H1 (cell line): ENCODE data around the gene POPDC2. TPM values are rescaled to one million over a fixed set of nuclear protein-coding genes. Genes with fewer than 3 reads are reported as not detected.

Experiments used
- CTCF ChIA-PET: fragments of 300-600 bp; sonication (Branson Sonifier 250); formaldehyde crosslinking; loops from one replicate; lab custom pipeline; 2021; ENCODE audit not compliant: partially characterized antibody; lab: Charles Lee
- POLR2A ChIA-PET: fragments of 300-600 bp; sonication (Branson Sonifier 250); formaldehyde crosslinking; loops from one replicate; lab custom pipeline; 2021; ENCODE audit warnings: inconsistent platforms; ENCODE audit not compliant: partially characterized antibody; lab: Charles Lee
- DNase-seq, 2 experiments: peaks; one replicate each; pipeline versions ENCODE4 v3.0.0 to v3.0.0-alpha.2; 2010 to 2022; ENCODE audit warnings: low spot score in 2 of 2, low read depth in 1 of 2, mixed read lengths in 1 of 2
- FAIRE-seq: peaks from 2 replicates; lab custom pipeline; 2011; peaks lifted over from hg19 to GRCh38; lab: Jason Lieb, UNC
- H2AFZ ChIP-seq: 2 replicates; pipeline ENCODE4 v1.8.1; 2012; ENCODE audit warnings: low read length, inconsistent platforms
- H2AK5ac ChIP-seq: 2 replicates; pipeline ENCODE4 v1.6.1; 2013; ENCODE audit warnings: low read depth, low read length
- H2BK120ac ChIP-seq: replicated peaks from 2 replicates; pipeline ENCODE3; 2013; ENCODE audit warnings: low read depth, low read length, inconsistent platforms
- H2BK12ac ChIP-seq: 2 replicates; pipeline ENCODE4 v1.6.1; 2013; ENCODE audit warnings: low read depth, low read length
- H2BK15ac ChIP-seq: 2 replicates; pipeline ENCODE4 v1.6.1; 2013; ENCODE audit warnings: low read length
- H2BK20ac ChIP-seq: 2 replicates; pipeline ENCODE4 v1.6.1; 2013; ENCODE audit warnings: low read length
- H2BK5ac ChIP-seq: 2 replicates; pipeline ENCODE4 v1.6.1; 2013; ENCODE audit warnings: low read depth, low read length
- H3K14ac ChIP-seq: 2 replicates; pipeline ENCODE4 v1.6.1; 2013; ENCODE audit warnings: inconsistent platforms; ENCODE audit not compliant: insufficient read length
- H3K18ac ChIP-seq: 2 replicates; pipeline ENCODE4 v1.6.1; 2013; ENCODE audit warnings: low read length; ENCODE audit errors: extremely low read depth
- H3K23ac ChIP-seq: 2 replicates; pipeline ENCODE4 v1.6.1; 2013; ENCODE audit warnings: inconsistent platforms; ENCODE audit not compliant: insufficient read length
- H3K23me2 ChIP-seq: 2 replicates; pipeline ENCODE4 v1.6.1; 2013; ENCODE audit warnings: low read depth, low read length
- H3K27ac ChIP-seq: 2 replicates; pipeline ENCODE4 v1.6.1; 2011; ENCODE audit warnings: low read depth, low read length, inconsistent platforms
- H3K27me3 ChIP-seq, 4 experiments: replicated peaks in 1 of 4; 1 replicate in 1 of 4; 2 replicates in 3 of 4; pipeline versions ENCODE4 v1.6.1 to v1.8.1; 2011 to 2013; ENCODE audit warnings: low read length in 3 of 4, mild to moderate bottlenecking in 3 of 4, inconsistent platforms in 2 of 4, mixed read lengths in 2 of 4, moderate library complexity in 1 of 4; ENCODE audit not compliant: control insufficient read depth in 3 of 4, insufficient read depth in 3 of 4; ENCODE audit errors: extremely low read depth in 1 of 4
- H3K36me3 ChIP-seq, 4 experiments: 2 replicates each; pipeline versions ENCODE4 v1.6.1 to v1.8.1; 2011 to 2013; ENCODE audit warnings: mild to moderate bottlenecking in 4 of 4, low read length in 3 of 4, moderate library complexity in 2 of 4, control low read depth in 1 of 4, inconsistent platforms in 1 of 4; ENCODE audit not compliant: insufficient read depth in 4 of 4, control insufficient read depth in 2 of 4
- H3K4ac ChIP-seq: replicated peaks from 2 replicates; pipeline ENCODE3; 2013; ENCODE audit warnings: low read length, low read depth, mixed read lengths, inconsistent platforms; ENCODE audit not compliant: insufficient read length
- H3K4me1 ChIP-seq, 4 experiments: replicated peaks in 1 of 4; 1 replicate in 1 of 4; 2 replicates in 3 of 4; pipeline versions ENCODE4 v1.6.1 to v1.8.1; 2011 to 2013; ENCODE audit warnings: low read length in 3 of 4, inconsistent platforms in 2 of 4, mixed read lengths in 1 of 4; ENCODE audit not compliant: insufficient read depth in 4 of 4, control insufficient read depth in 3 of 4
- H3K4me2 ChIP-seq, 2 experiments: 2 replicates each; pipeline versions ENCODE4 v1.6.1 to v1.8.1; 2011 to 2013; ENCODE audit warnings: low read depth in 2 of 2, low read length in 2 of 2, control low read depth in 1 of 2, inconsistent platforms in 1 of 2, mild to moderate bottlenecking in 1 of 2; ENCODE audit not compliant: insufficient read depth in 1 of 2
- H3K4me3 ChIP-seq, 4 experiments: fragments of 200-600, 300-600 bp in 1 of 4; sonication (generic), shearing (Covaris generic), sonication (Bioruptor Twin) in 1 of 4; 2 replicates each; pipeline versions ENCODE4 v1.5.1 to v1.8.1; 2011 to 2016; ENCODE audit warnings: low read length in 4 of 4, low read depth in 3 of 4, control low read depth in 2 of 4, inconsistent platforms in 2 of 4, mild to moderate bottlenecking in 2 of 4, mixed read lengths in 1 of 4, moderate library complexity in 1 of 4; ENCODE audit not compliant: insufficient read depth in 2 of 4; ENCODE audit errors: extremely low read depth in 1 of 4
- H3K56ac ChIP-seq: replicated peaks from 2 replicates; pipeline ENCODE3; 2013; ENCODE audit warnings: low read depth, mild to moderate bottlenecking, mixed read lengths, low read length, inconsistent platforms; ENCODE audit not compliant: insufficient read length
- H3K79me1 ChIP-seq: 2 replicates; pipeline ENCODE4 v1.6.1; 2013; ENCODE audit warnings: low read depth, low read length, control low read depth
- H3K79me2 ChIP-seq, 2 experiments: 2 replicates each; pipeline versions ENCODE4 v1.6.1 to v1.8.1; 2012 to 2013; ENCODE audit warnings: low read length in 2 of 2, mild to moderate bottlenecking in 2 of 2, inconsistent platforms in 1 of 2; ENCODE audit not compliant: insufficient read depth in 2 of 2, control insufficient read depth in 1 of 2
- H3K9ac ChIP-seq, 4 experiments: replicated peaks in 1 of 4; 1 replicate in 1 of 4; 2 replicates in 3 of 4; pipeline versions ENCODE4 v1.6.1 to v1.8.1; 2011 to 2013; ENCODE audit warnings: low read depth in 3 of 4, low read length in 3 of 4, control low read depth in 2 of 4, mild to moderate bottlenecking in 2 of 4, moderate library complexity in 2 of 4, inconsistent platforms in 1 of 4; ENCODE audit errors: extremely low read depth in 1 of 4
- H3K9me3 ChIP-seq, 2 experiments: 2 replicates each; pipeline versions ENCODE4 v1.6.1 to v1.8.1; 2012 to 2013; ENCODE audit warnings: mild to moderate bottlenecking in 2 of 2, moderate library complexity in 2 of 2, control low read depth in 1 of 2, inconsistent platforms in 1 of 2, low read depth in 1 of 2, low read length in 1 of 2, mixed read lengths in 1 of 2; ENCODE audit not compliant: insufficient read depth in 2 of 2
- H4K20me1 ChIP-seq, 2 experiments: replicated peaks in 1 of 2; 2 replicates each; pipeline versions ENCODE3 to v1.8.1; 2011 to 2013; ENCODE audit warnings: inconsistent platforms in 2 of 2, low read length in 2 of 2, mild to moderate bottlenecking in 1 of 2; ENCODE audit not compliant: insufficient read depth in 2 of 2, control insufficient read depth in 1 of 2
- H4K5ac ChIP-seq: 2 replicates; pipeline ENCODE4 v1.6.1; 2013; ENCODE audit warnings: low read length, low read depth, mixed read lengths, inconsistent platforms; ENCODE audit not compliant: insufficient read length
- H4K8ac ChIP-seq: 2 replicates; pipeline ENCODE4 v1.8.0; 2013; ENCODE audit warnings: mild to moderate bottlenecking, moderate library complexity, low read length, inconsistent platforms; ENCODE audit not compliant: insufficient read depth; ENCODE audit errors: extremely low read depth
- H4K91ac ChIP-seq: replicated peaks from 2 replicates; pipeline ENCODE3; 2013; ENCODE audit warnings: low read length, mixed read lengths, inconsistent platforms; ENCODE audit not compliant: insufficient read length
- CTCF ChIP-seq, 3 experiments: IDR thresholded peaks; 1 replicate in 2 of 3; 2 replicates in 1 of 3; pipeline versions ENCODE4 v1.5.1 to v1.6.1; 2011; ENCODE audit warnings: low read length in 3 of 3, mild to moderate bottlenecking in 3 of 3, inconsistent platforms in 2 of 3, low read depth in 1 of 3, moderate library complexity in 1 of 3; ENCODE audit not compliant: insufficient read depth in 1 of 3; ENCODE audit errors: control extremely low read depth in 1 of 3
- RAD21 ChIP-seq, 2 experiments: IDR thresholded peaks in 1 of 2; conservative IDR thresholded peaks in 1 of 2; 2 replicates each; pipeline ENCODE4 v1.6.1; 2011; ENCODE audit warnings: low read depth in 2 of 2, low read length in 2 of 2, improper control_type of control experiment in 1 of 2, inconsistent platforms in 1 of 2, mild to moderate bottlenecking in 1 of 2, moderate library complexity in 1 of 2
- RXRA ChIP-seq: IDR thresholded peaks from 2 replicates; pipeline ENCODE4 v1.6.1; 2011; ENCODE audit warnings: low read depth, mild to moderate bottlenecking, low read length, moderate library complexity; ENCODE audit not compliant: insufficient read depth
- whole genome bisulfite sequencing, 2 experiments: shearing (Covaris generic) in 1 of 2; methylation state at CpG; one replicate each; pipeline versions ENCODE4 v1.1.6 to v1.1.7; 2013 to 2015; ENCODE audit warnings: low lambda C conversion rate in 2 of 2, mixed read lengths in 2 of 2, inconsistent platforms in 1 of 2, low coverage in 1 of 2, missing lambda C conversion rate in 1 of 2; ENCODE audit not compliant: insufficient replicate concordance in 2 of 2, insufficient coverage in 1 of 2, insufficient read length in 1 of 2; ENCODE audit errors: extremely low coverage in 1 of 2, missing lambda C conversion rate in 1 of 2; 5-methylcytosine and 5-hydroxymethylcytosine counted together
- polyA plus RNA-seq, 7 experiments: library from polyadenylated mRNA; depleted of rRNA in 3 of 7; stranded (reverse) in 5 of 7; unstranded in 2 of 7; fragments of >200 nt in 5 of 7; fragments of 200-250 nt in 2 of 7; gene quantifications; 1 replicate in 5 of 7; 2 replicates in 1 of 7; 4 replicates in 1 of 7; pipeline versions ENCODE4 v1.2.1 to v1.2.3, GENCODE V29; 2011 to 2013; ENCODE audit warnings: missing spikeins in 2 of 7, mixed read lengths in 2 of 7
- total RNA-seq: library from RNA; stranded (reverse); fragmentation: NEBNext Ultra II Directional; extraction: Animal tissue kit (Norgen Biotek cat#: 25700); gene quantifications from 2 replicates; pipeline ENCODE4 v1.2.1, GENCODE V29; 2021

Gene POPDC2
- total and polyA plus RNA-seq, 2 of the 8 experiments (the other 6 are each of a cell fraction or from before 2014, with no cell fraction given) = 0.65 to 1.1 TPM

- Histone ChIP-seq H3K4me1 (no peaks in the 10 kb centered on the region), H2BK15ac (no peak overlapping the region), H4K5ac (no peak overlapping the region), H3K23me2 (no peaks in the 10 kb centered on the region), H3K56ac (no peak overlapping the region), H4K20me1 (no peaks in the 10 kb centered on the region), H3K79me1 (no peaks in the 10 kb centered on the region), H2BK20ac (no peak overlapping the region), H2AFZ (no peak overlapping the region), H3K23ac (no peak overlapping the region), H3K4me3 (no peak overlapping the region), H3K79me2 (no peaks in the 10 kb centered on the region), H3K4me2 (no peak overlapping the region), H2BK120ac (no peak overlapping the region), H3K27ac (no peak overlapping the region), H3K4ac (no peak overlapping the region), H3K9ac (no peak overlapping the region), H2BK12ac (no peak overlapping the region), H3K18ac (no peak overlapping the region), H4K8ac (no peak overlapping the region), H2BK5ac (no peak overlapping the region), H3K9me3 (peaks cover 0 to 6% of the 10 kb centered on the region in 2 experiments; a peak in 1 of 4 replicates), H3K27me3 (peaks cover 0 to 2% (median 0%) of the 10 kb centered on the region in 4 experiments; a peak in 2 of 7 replicates), H2AK5ac (no peak overlapping the region), H3K14ac (no peak overlapping the region), H3K36me3 (no peaks in the 10 kb centered on the region), H4K91ac (no peak overlapping the region)
- WGBS, 2 experiments = 55% methylated on average over 4 of the region's 4 CpGs; no CpG with 5 or more reads in 1 of the 2 experiments
- CTCF ChIA-PET = interaction anchor here (0.6 to 3.4 kb wide), 27 partner anchors 9 to 592 kb away, joined by 3 to 21 read pairs (median 4); no protein-coding TSS in a partner anchor
- POLR2A ChIA-PET = interaction anchor here (0.8 to 1.4 kb wide), 2 partner anchors 8 to 13 kb away, joined by 3 to 8 read pairs; partner anchors contain the start of gene CFAP91
- DNase-seq = no peak
- FAIRE-seq = no peak
- TF ChIP-seq RXRA (no peak), CTCF (IDR thresholded peaks at IDR 0.05; ENCODE audit: control extremely low read depth in 1 of 3, insufficient read depth in 1 of 3, low read depth in 1 of 3, low read length in 3 of 3) (peak in 2 of 3 experiments; percentile 27 to 45; a peak in 2 of 4 replicates), RAD21 (IDR thresholded peaks at IDR 0.05 in 1 of 2, conservative IDR thresholded peaks at IDR 0.05 in 1 of 2; ENCODE audit: low read depth in 2 of 2, low read length in 2 of 2) (peak; percentile 23 to 25; a peak in 2 of 4 replicates)
Measured at GRCh38 chr3:119690043-119690656, 29.8 kb upstream of the POPDC2 start.
